Tibial nerve (tissue), 4 donors: ENCODE data around the gene NFXL1. TPM values are rescaled to one million over a fixed set of nuclear protein-coding genes. Genes with fewer than 3 reads are reported as not detected.

Experiments
- DNase-seq, 2 donors: peaks; one replicate each; pipeline ENCODE4 v3.0.0-alpha.2; 2019; ENCODE audit warnings: low spot score in 2 of 2
- H3K27ac ChIP-seq, 4 donors: fragments of 200-600 bp; sonication (generic) in 3 of 4; one replicate each; pipeline ENCODE4 v1.5.1; 2017 to 2019; ENCODE audit warnings: mild to moderate bottlenecking in 1 of 4
- H3K27me3 ChIP-seq, 2 donors: fragments of 200-600 bp; sonication (generic) in 1 of 2; one replicate each; pipeline versions ENCODE4 v1.5.1 to v1.6.0; 2017 to 2019
- H3K36me3 ChIP-seq, 3 donors: fragments of 200-600 bp; sonication (generic); one replicate each; pipeline ENCODE4 v1.5.1; 2018 to 2019
- H3K4me1 ChIP-seq, 4 donors: fragments of 200-600 bp; sonication (generic) in 3 of 4; one replicate each; pipeline ENCODE4 v1.5.1; 2017 to 2019
- H3K4me3 ChIP-seq, 4 donors: fragments of 200-600 bp; sonication (generic) in 3 of 4; one replicate each; pipeline ENCODE4 v1.5.1; 2017 to 2019; ENCODE audit warnings: mild to moderate bottlenecking in 1 of 4, moderate library complexity in 1 of 4
- H3K9me3 ChIP-seq, 4 donors: fragments of 200-600 bp; sonication (generic) in 3 of 4; one replicate each; pipeline ENCODE4 v1.5.1; 2017 to 2019
- CTCF ChIP-seq, 5 experiments: fragments of 200-600 bp in 3 of 5; fragments of 450-650 bp in 2 of 5; sonication (generic) in 3 of 5; IDR thresholded peaks; one replicate each; pipeline ENCODE4 v1.5.1; 2016 to 2019; ENCODE audit warnings: antibody characterized with exemption in 5 of 5, mild to moderate bottlenecking in 3 of 5, moderate library complexity in 2 of 5
- EP300 ChIP-seq, 2 donors: sonication (generic); formaldehyde crosslinking; IDR thresholded peaks; one replicate each; pipeline ENCODE4 v1.6.1; 2017; ENCODE audit warnings: antibody characterized with exemption in 2 of 2, mild to moderate bottlenecking in 1 of 2
- POLR2A ChIP-seq, 2 donors: fragments of 450-650 bp; IDR thresholded peaks; one replicate each; pipeline ENCODE4 v1.6.1; 2017; ENCODE audit warnings: antibody characterized with exemption in 2 of 2, mild to moderate bottlenecking in 2 of 2, moderate library complexity in 2 of 2
- WGBS, 2 donors: methylation state at CpG; one replicate each; pipeline ENCODE4 v1.1.5; 2018; 5-methylcytosine and 5-hydroxymethylcytosine counted together
- total RNA-seq, 4 donors: library from RNA; depleted of rRNA; stranded (reverse); fragments of >200 nt; gene quantifications; one replicate each; pipeline ENCODE4 v1.1.0, GENCODE V29; 2016

NFXL1 gene
- total RNA-seq, 4 donors from 2014 or later = 12.2 to 18.0 (median 15.6) TPM

- Histone ChIP-seq H3K4me1 (no peaks in the 10 kb centered on the region), H3K4me3 (no peak overlapping the region), H3K27ac (no peak overlapping the region), H3K36me3 (no peaks in the 10 kb centered on the region), H3K9me3 (peaks cover 0 to 1% (median 0%) of the 10 kb centered on the region in 4 donors), H3K27me3 (no peaks in the 10 kb centered on the region)
- TF ChIP-seq EP300 (IDR thresholded peaks at IDR 0.05) = no peak
- no peak for TF ChIP-seq POLR2A (IDR thresholded peaks at IDR 0.05)
- TF ChIP-seq CTCF (IDR thresholded peaks at IDR 0.05) = no peak
- WGBS, 2 donors = 73 to 77% methylated on average over 2 of the region's 2 CpGs
- DNase-seq = no peak
Observed at GRCh38 chr4:47827343-47828047, 86.9 kb downstream of the NFXL1 start.

GRCh38 chr4:47824840-47825239, 89.5 kb downstream of the NFXL1 start:
- H3K27me3 ChIP-seq = no peaks in the 10 kb centered on the region
- TF ChIP-seq POLR2A (IDR thresholded peaks at IDR 0.05) (no peak), EP300 (IDR thresholded peaks at IDR 0.05) (no peak), CTCF (IDR thresholded peaks at IDR 0.05) (no peak)
- no peak overlapping the region for H3K27ac ChIP-seq
- DNase-seq = no peak
- H3K36me3 ChIP-seq = no peaks in the 10 kb centered on the region
- WGBS, 2 donors = 40 to 53% methylated on average over 6 to 7 of the region's 7 CpGs
- no peaks in the 10 kb centered on the region for H3K4me1 ChIP-seq
- no peak overlapping the region for H3K4me3 ChIP-seq
- H3K9me3 ChIP-seq = no peaks in the 10 kb centered on the region

GRCh38 chr4:47819178-47819577, 95.2 kb downstream of the NFXL1 start:
- H3K27me3 ChIP-seq = no peaks in the 10 kb centered on the region
- no peaks in the 10 kb centered on the region for H3K4me1 ChIP-seq
- no peak overlapping the region for H3K4me3 ChIP-seq
- no peaks in the 10 kb centered on the region for H3K9me3 ChIP-seq
- H3K27ac ChIP-seq = no peak overlapping the region
- 49 to 69% methylated on average over 1 of the region's 1 CpG for WGBS, 2 donors
- H3K36me3 ChIP-seq = no peaks in the 10 kb centered on the region
- DNase-seq = no peak
- TF ChIP-seq POLR2A (IDR thresholded peaks at IDR 0.05) (no peak), CTCF (IDR thresholded peaks at IDR 0.05) (no peak), EP300 (IDR thresholded peaks at IDR 0.05) (no peak)

GRCh38 chr4:47817275-47817674, 97.1 kb downstream of the NFXL1 start:
- no peak for DNase-seq
- H3K4me1 ChIP-seq = no peaks in the 10 kb centered on the region
- H3K36me3 ChIP-seq = no peaks in the 10 kb centered on the region
- H3K27me3 ChIP-seq = no peaks in the 10 kb centered on the region
- H3K9me3 ChIP-seq = no peaks in the 10 kb centered on the region
- TF ChIP-seq POLR2A (IDR thresholded peaks at IDR 0.05) = no peak
- no peak for TF ChIP-seq EP300 (IDR thresholded peaks at IDR 0.05)
- no peak for TF ChIP-seq CTCF (IDR thresholded peaks at IDR 0.05)
- no peak overlapping the region for H3K4me3 ChIP-seq
- H3K27ac ChIP-seq = no peak overlapping the region

- 75 to 83% methylated on average over 2 of the region's 2 CpGs for WGBS, 2 donors
- no peak overlapping the region for H3K27ac ChIP-seq
Observed at GRCh38 chr4:47816748-47817147, 97.6 kb downstream of the NFXL1 start.

More at GRCh38 chr4:47816748-47817147, 97.6 kb downstream of the NFXL1 start:
- Histone ChIP-seq H3K4me1 (no peaks in the 10 kb centered on the region), H3K36me3 (no peaks in the 10 kb centered on the region), H3K4me3 (no peak overlapping the region), H3K9me3 (no peaks in the 10 kb centered on the region), H3K27me3 (no peaks in the 10 kb centered on the region)
- no peak for TF ChIP-seq CTCF (IDR thresholded peaks at IDR 0.05)
- no peak for TF ChIP-seq EP300 (IDR thresholded peaks at IDR 0.05)
- no peak for TF ChIP-seq POLR2A (IDR thresholded peaks at IDR 0.05)
- no peak for DNase-seq
